HG03025 (cell line): ENCODE data around the gene DYNC1I2.
"Not testable (repeated sequence)": the region's sequence is repeated elsewhere in the genome, so short reads cannot be mapped to it uniquely, and the experiment has no call there.

Experiments
- ATAC-seq: cut with Tn5 transposase; IDR thresholded peaks from one replicate; pipeline ENCODE4 v1.9.1; 2021; ENCODE audit warnings: mild to moderate bottlenecking, moderate library complexity; ENCODE audit not compliant: unreplicated experiment, low FRiP score

Gene DYNC1I2

GRCh38 chr2:171771463-171771862, 84.2 kb downstream of the DYNC1I2 start:
- ATAC-seq: no peak

GRCh38 chr2:171772373-171772772, 85.1 kb downstream of the DYNC1I2 start:
- ATAC-seq: no peak

GRCh38 chr2:171774581-171774980, 87.3 kb downstream of the DYNC1I2 start:
- ATAC-seq: not testable (repeated sequence)

GRCh38 chr2:171778515-171778914, 91.2 kb downstream of the DYNC1I2 start:
- no peak for ATAC-seq

- no peak for ATAC-seq
Observed at GRCh38 chr2:171785450-171785849, 98.2 kb downstream of the DYNC1I2 start.

GRCh38 chr2:171787333-171788072, 100.2 kb downstream of the DYNC1I2 start:
- ATAC-seq: no peak

- no peak for ATAC-seq
Observed at GRCh38 chr2:171788316-171788993, 101.2 kb downstream of the DYNC1I2 start.

GRCh38 chr2:171789956-171790355, 102.7 kb downstream of the DYNC1I2 start:
- no peak for ATAC-seq

- ATAC-seq: no peak
Observed at GRCh38 chr2:171791361-171791760, 104.1 kb downstream of the DYNC1I2 start.

- no peak for ATAC-seq
Observed at GRCh38 chr2:171792157-171792556, 104.9 kb downstream of the DYNC1I2 start.

GRCh38 chr2:171792886-171793580, 105.8 kb downstream of the DYNC1I2 start:
- ATAC-seq: no peak

- no peak for ATAC-seq
Observed at GRCh38 chr2:171793691-171794678, 106.7 kb downstream of the DYNC1I2 start.

GRCh38 chr2:171794918-171795317, 107.6 kb downstream of the DYNC1I2 start:
- ATAC-seq: no peak
